K562 (cell line): ENCODE measurements around the gene RASL10B. TPM values are rescaled to one million over a fixed set of nuclear protein-coding genes. Genes with fewer than 3 reads are reported as not detected.
A peak's percentile ranks its signal among the peaks of the same experiment; 100 is the strongest.

Source experiments
- ATAC-seq: fragments of 200-7000 bp; cut with Tn5 transposase; 3 replicates; pipeline ENCODE4 v1.9.1; 2020; ENCODE audit warnings: moderate library complexity
- BruUV-seq: library from RNA; stranded (reverse); fragments of 400-500 nt; replicated peaks from 2 replicates; lab custom pipeline; 2021; lab: Mats Ljungman, UMichigan
- CTCF ChIA-PET: fragments of 300-600 bp; formaldehyde crosslinking; extraction: SDS; loops from one replicate; lab custom pipeline; 2021; ENCODE audit warnings: low intra/inter-chr PET ratio; lab: Yijun Ruan, JAX
- POLR2A ChIA-PET: fragments of 300-600, 350-650 bp; sonication (Branson Sonifier 250); formaldehyde crosslinking; extraction: SDS; loops from one replicate; lab custom pipeline; 2021; ENCODE audit warnings: antibody characterized with exemption, inconsistent platforms; lab: Yijun Ruan, JAX
- DNase-seq, 4 experiments: peaks; one replicate each; pipeline versions ENCODE4 v3.0.0 to v3.0.0-alpha.2; 2011 to 2018; ENCODE audit warnings: low spot score in 3 of 4, mixed read lengths in 3 of 4; ENCODE audit errors: extremely low read depth in 1 of 4
- FAIRE-seq: peaks from 2 replicates; lab custom pipeline; 2011; peaks lifted over from hg19 to GRCh38; lab: Jason Lieb, UNC
- H2AFZ ChIP-seq: 2 replicates; pipeline ENCODE4 v1.6.0; 2011; ENCODE audit warnings: low read depth, low read length, control low read depth, inconsistent platforms
- H3K27ac ChIP-seq: fragments of 200-600 bp; 3 replicates; pipeline ENCODE4 v1.8.0; 2011; ENCODE audit warnings: low read depth, mild to moderate bottlenecking, control low read depth, inconsistent platforms, low read length, moderate library complexity, mixed read lengths; ENCODE audit errors: extremely low read depth
- H3K27me3 ChIP-seq, 2 experiments: fragments of 300-600 bp in 1 of 2; 2 replicates in 1 of 2; 3 replicates in 1 of 2; pipeline versions ENCODE4 v1.6.0 to v1.8.0; 2011; ENCODE audit warnings: inconsistent platforms in 2 of 2, low read length in 2 of 2, mild to moderate bottlenecking in 1 of 2, mixed read lengths in 1 of 2, moderate library complexity in 1 of 2; ENCODE audit not compliant: control insufficient read depth in 2 of 2, insufficient read depth in 2 of 2
- H3K36me3 ChIP-seq: fragments of 300-600 bp; 3 replicates; pipeline ENCODE4 v1.8.0; 2011; ENCODE audit warnings: mild to moderate bottlenecking, low read length, inconsistent platforms; ENCODE audit not compliant: control insufficient read depth, insufficient read depth
- H3K4me1 ChIP-seq, 2 experiments: fragments of 200-600 bp in 1 of 2; replicated peaks in 1 of 2; 2 replicates in 1 of 2; 3 replicates in 1 of 2; pipeline versions ENCODE4 v1.5.1 to v1.8.0; 2011; ENCODE audit warnings: inconsistent platforms in 2 of 2, low read length in 2 of 2, mild to moderate bottlenecking in 1 of 2, mixed read lengths in 1 of 2, moderate library complexity in 1 of 2; ENCODE audit not compliant: control insufficient read depth in 2 of 2, insufficient read depth in 2 of 2
- H3K4me2 ChIP-seq: 2 replicates; pipeline ENCODE4 v1.6.1; 2011; ENCODE audit warnings: low read length, control low read depth, inconsistent platforms, mixed read lengths; ENCODE audit not compliant: insufficient read depth
- H3K4me3 ChIP-seq: fragments of 200-600 bp; sonication (generic), shearing (Covaris generic); 2 replicates; pipeline ENCODE4 v1.5.1; 2016; ENCODE audit warnings: control low read depth, inconsistent platforms
- H3K79me2 ChIP-seq: fragments of 200-600 bp; 3 replicates; pipeline ENCODE4 v1.8.0; 2011; ENCODE audit warnings: low read length, inconsistent platforms; ENCODE audit not compliant: control insufficient read depth, insufficient read depth
- H3K9ac ChIP-seq, 2 experiments: 2 replicates each; pipeline versions ENCODE4 v1.6.0 to v1.6.1; 2011; ENCODE audit warnings: low read depth in 2 of 2, low read length in 2 of 2, control low read depth in 1 of 2, inconsistent platforms in 1 of 2, mild to moderate bottlenecking in 1 of 2, mixed read lengths in 1 of 2; ENCODE audit not compliant: insufficient read depth in 1 of 2
- H3K9me1 ChIP-seq: one replicate; pipeline ENCODE4 v1.6.0; 2011; ENCODE audit warnings: inconsistent platforms, mild to moderate bottlenecking, low read length, moderate library complexity; ENCODE audit not compliant: control insufficient read depth, insufficient read depth
- H3K9me3 ChIP-seq: replicated peaks from 2 replicates; pipeline ENCODE4 v1.5.1; 2011; ENCODE audit warnings: low read depth, low read length, inconsistent platforms; ENCODE audit not compliant: control insufficient read depth, insufficient read depth
- H4K20me1 ChIP-seq: replicated peaks from 2 replicates; pipeline ENCODE4 v1.6.1; 2011; ENCODE audit warnings: low read length, inconsistent platforms, mixed read lengths; ENCODE audit not compliant: control insufficient read depth, insufficient read depth
- ARID1B ChIP-seq: fragments of 450-650 bp; IDR thresholded peaks from 2 replicates; pipeline ENCODE4 v1.6.1; 2016; ENCODE audit warnings: antibody characterized with exemption, mild to moderate bottlenecking, inconsistent platforms
- ASH1L ChIP-seq: fragments of 450-650 bp; IDR thresholded peaks from 2 replicates; pipeline ENCODE4 v1.6.1; 2018; ENCODE audit warnings: borderline replicate concordance, mild to moderate bottlenecking, low read depth; ENCODE audit not compliant: partially characterized antibody
- CAMTA2 ChIP-seq: fragments of 250-450 bp; sonication (Bioruptor Pico); conservative IDR thresholded peaks from 2 replicates; pipeline ENCODE4 v1.5.1; 2022
- HMG20A ChIP-seq: fragments of 450-650 bp; formaldehyde crosslinking; conservative IDR thresholded peaks from 2 replicates; pipeline ENCODE4 v1.4.0; 2020; ENCODE audit warnings: mild to moderate bottlenecking, mixed read lengths
- SIN3B ChIP-seq: fragments of 450-650 bp; IDR thresholded peaks from 2 replicates; pipeline ENCODE4 v1.6.1; 2017; ENCODE audit warnings: low read depth, mild to moderate bottlenecking, moderate library complexity
- TCF7L2 ChIP-seq: fragments of 150-350 bp; IDR thresholded peaks from 2 replicates; pipeline ENCODE4 v1.6.1; 2016; ENCODE audit warnings: low read depth, mild to moderate bottlenecking, low read length, moderate library complexity
- TFAM ChIP-seq: fragments of 250-450 bp; sonication (Bioruptor Pico); conservative IDR thresholded peaks from 2 replicates; pipeline ENCODE4 v1.5.0; 2021; ENCODE audit warnings: mild to moderate bottlenecking, moderate library complexity
- U2AF2 ChIP-seq: fragments of 200-400 bp; formaldehyde crosslinking; optimal IDR thresholded peaks from 2 replicates; pipeline ENCODE3; 2017; ENCODE audit warnings: low read depth, mild to moderate bottlenecking, low read length
- WGBS: fragments of 100-300 bp; shearing (Covaris generic); methylation state at CpG from one replicate; pipeline ENCODE4 v1.1.6; 2016; ENCODE audit warnings: low coverage, mixed read lengths; ENCODE audit not compliant: insufficient coverage; ENCODE audit errors: missing lambda C conversion rate; 5-methylcytosine and 5-hydroxymethylcytosine counted together
- in situ Hi-C: fragments of 300-500 bp; cut with MboI; formaldehyde crosslinking; loops from 4 replicates; pipeline ENCODE4 v1.15.0; 2018; ENCODE audit warnings: inconsistent platforms, mixed read lengths
- intact Hi-C: fragments of 100-400 bp; cut with micrococcal nuclease; formaldehyde crosslinking; loops from 2 replicates; pipeline ENCODE4 v1.14.2; 2022
- polyA plus RNA-seq, 8 experiments: library from polyadenylated mRNA; depleted of rRNA in 4 of 8; stranded (reverse) in 5 of 8; unstranded in 3 of 8; fragments of >200 nt; fragmentation: Nextera tagmentation in 2 of 8; fragmentation: Illumina TruSeq in 1 of 8; extraction: Ambion mirVana in 2 of 8; extraction: Trizol in 1 of 8; gene quantifications; 2 replicates each; pipeline versions ENCODE4 v1.2.1 to v1.2.3, GENCODE V29; 2011 to 2014; ENCODE audit warnings: inconsistent platforms in 1 of 8, missing spikeins in 1 of 8
- total RNA-seq, 7 experiments: library from RNA; depleted of rRNA in 6 of 7; stranded (reverse); fragments of >200 nt in 6 of 7; fragmentation: Illumina TruSeq in 2 of 7; extraction: Trizol in 2 of 7; gene quantifications; 2 replicates each; pipeline versions ENCODE4 v1.2.1 to v1.2.3, GENCODE V29; 2011 to 2021; ENCODE audit warnings: low replicate concordance in 1 of 7
- TF ChIP-seq, protein P1 (sequence below): IDR thresholded peaks from 2 replicates; pipeline ENCODE4 v1.6.1; 2014; ENCODE audit warnings: antibody characterized with exemption

The RASL10B gene
- total and polyA plus RNA-seq, 9 of the 15 experiments (the other 6 are each of a cell fraction or from before 2014, with no cell fraction given), result 0.04 to 0.31 (median 0.14) TPM; not detected in 2

DNA sequence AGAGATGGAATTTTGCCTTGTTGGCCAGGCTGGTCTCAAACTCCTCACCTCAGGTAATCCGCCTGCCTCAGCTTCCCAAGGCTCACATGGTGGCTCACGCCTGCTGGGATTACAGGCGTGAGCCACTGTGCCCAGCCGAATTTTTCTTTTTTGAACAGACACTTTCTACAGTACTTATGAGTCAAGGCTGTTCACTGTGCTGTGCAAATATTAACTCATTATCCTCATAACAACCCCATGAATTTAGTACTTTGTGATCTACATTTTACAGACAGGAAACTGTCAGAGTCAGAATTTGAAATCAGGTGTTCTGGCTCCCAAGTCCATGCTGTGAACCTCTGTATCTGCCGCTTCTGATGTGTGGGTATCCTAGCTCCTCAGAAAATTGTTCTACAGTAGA lies 25.7 kb upstream of the RASL10B start:
- ATAC-seq, result no peak

DNA sequence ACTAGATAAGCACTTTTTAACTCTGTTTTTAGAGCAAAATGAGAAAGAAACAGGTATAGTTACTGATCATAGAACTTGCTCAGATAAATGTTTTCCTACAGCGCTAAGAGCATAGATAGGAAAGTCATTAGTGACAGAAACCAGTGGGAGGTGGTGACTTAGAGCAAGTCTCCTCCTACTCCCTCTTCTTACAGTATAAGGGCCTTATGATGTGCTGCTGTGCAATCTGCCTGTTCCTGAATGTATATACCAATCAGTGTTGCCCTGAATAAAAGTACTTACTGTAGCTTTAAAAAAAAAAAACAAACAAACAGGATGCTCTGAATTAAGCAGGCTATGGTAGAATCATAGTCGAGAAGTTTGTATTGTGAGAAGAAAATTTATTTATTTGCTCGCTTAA lies 23.3 kb upstream of the RASL10B start:
- CTCF ChIA-PET, result no interaction called here
- Histone ChIP-seq H3K27ac (no peak overlapping the region), H3K27me3 (no peaks in the 10 kb centered on the region), H3K9me1 (no peaks in the 10 kb centered on the region), H3K79me2 (no peaks in the 10 kb centered on the region), H4K20me1 (no peaks in the 10 kb centered on the region), H2AFZ (no peak overlapping the region), H3K9ac (no peak overlapping the region), H3K9me3 (no peaks in the 10 kb centered on the region), H3K4me3 (no peak overlapping the region), H3K4me2 (no peak overlapping the region), H3K36me3 (peaks cover 60% of the 10 kb centered on the region), H3K4me1 (no peaks in the 10 kb centered on the region)
- intact Hi-C loops, result no loop called here
- 76% methylated on average over 3 of the region's 3 CpGs for WGBS
- TF ChIP-seq TCF7L2 (no peak), ARID1B (no peak), ASH1L (no peak)
- POLR2A ChIA-PET, result interaction anchor here (1.3 kb wide), 1 partner anchor 68 kb away, joined by 5 read pairs; no protein-coding TSS in a partner anchor
- no TSS peak for BruUV-seq
- FAIRE-seq (no peak), DNase-seq (no peak), ATAC-seq (peak; percentile 67)
- in situ Hi-C loops, result no loop called here

More for the DNA sequence above, 25.7 kb upstream of the RASL10B start:
- Histone ChIP-seq H4K20me1 (no peaks in the 10 kb centered on the region), H3K4me1 (no peaks in the 10 kb centered on the region), H3K9ac (no peak overlapping the region), H3K27ac (no peak overlapping the region), H3K36me3 (peaks cover 59% of the 10 kb centered on the region), H3K4me3 (no peak overlapping the region), H2AFZ (no peak overlapping the region), H3K4me2 (no peak overlapping the region), H3K27me3 (no peaks in the 10 kb centered on the region), H3K79me2 (peaks cover 4% of the 10 kb centered on the region; the same call in 1 of the 3 replicates), H3K9me3 (no peaks in the 10 kb centered on the region), H3K9me1 (no peaks in the 10 kb centered on the region)
- in situ Hi-C loops, result no loop called here
- DNase-seq, result no peak
- BruUV-seq, result no TSS peak
- ChIA-PET POLR2A (interaction anchor here (0.9 to 1.0 kb wide), 3 partner anchors 10 to 18 kb away, joined by 3 read pairs; no protein-coding TSS in a partner anchor), CTCF (no interaction called here)
- no peak for FAIRE-seq
- 82% methylated on average over 5 of the region's 5 CpGs for WGBS
- intact Hi-C loops, result no loop called here
- TF ChIP-seq TFAM (CRISPR knock-in tag) (no peak), HMG20A (no peak), CAMTA2 (CRISPR knock-in tag) (no peak), U2AF2 (no peak), SIN3B (no peak)
- TF ChIP-seq, protein P1, sequence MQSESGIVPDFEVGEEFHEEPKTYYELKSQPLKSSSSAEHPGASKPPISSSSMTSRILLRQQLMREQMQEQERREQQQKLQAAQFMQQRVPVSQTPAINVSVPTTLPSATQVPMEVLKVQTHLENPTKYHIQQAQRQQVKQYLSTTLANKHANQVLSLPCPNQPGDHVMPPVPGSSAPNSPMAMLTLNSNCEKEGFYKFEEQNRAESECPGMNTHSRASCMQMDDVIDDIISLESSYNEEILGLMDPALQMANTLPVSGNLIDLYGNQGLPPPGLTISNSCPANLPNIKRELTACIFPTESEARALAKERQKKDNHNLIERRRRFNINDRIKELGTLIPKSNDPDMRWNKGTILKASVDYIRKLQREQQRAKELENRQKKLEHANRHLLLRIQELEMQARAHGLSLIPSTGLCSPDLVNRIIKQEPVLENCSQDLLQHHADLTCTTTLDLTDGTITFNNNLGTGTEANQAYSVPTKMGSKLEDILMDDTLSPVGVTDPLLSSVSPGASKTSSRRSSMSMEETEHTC, result no peak
- TF ChIP-seq, all 486 proteins: peak for 0
